Stimulated activated CD8-positive, alpha-beta memory T cell treated with anti-CD3 and anti-CD28 coated beads, Interleukin-7, amount 100 ng/mL, for 1 hour (primary cell): ENCODE results near the gene ADD3.

Source experiments
- DNase-seq, 2 donors: peaks; one replicate each; pipeline ENCODE4 v3.0.0-alpha.2; 2020; ENCODE audit warnings: low read depth in 2 of 2

The ADD3 gene

DNA sequence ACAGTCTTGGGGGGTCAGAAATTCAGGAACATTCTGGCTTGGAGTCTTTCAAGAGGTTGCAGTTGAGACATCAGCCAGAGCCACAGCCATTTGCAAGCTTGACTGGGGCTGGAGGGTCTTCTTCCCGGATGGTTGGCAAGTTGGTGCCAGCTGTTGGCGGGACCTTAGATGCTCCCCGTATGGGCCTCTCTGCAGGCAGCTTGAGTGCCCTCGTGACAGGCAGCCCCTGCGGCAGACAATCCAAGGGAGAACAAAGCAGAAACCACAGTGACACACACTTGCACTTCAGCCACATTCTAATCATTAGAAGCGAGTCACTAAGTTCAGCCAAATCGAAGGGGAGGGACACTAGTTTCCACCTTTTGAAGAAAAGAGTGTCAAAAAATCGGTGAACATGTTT lies 140.2 kb downstream of the ADD3 start:
- no peak for DNase-seq

DNA sequence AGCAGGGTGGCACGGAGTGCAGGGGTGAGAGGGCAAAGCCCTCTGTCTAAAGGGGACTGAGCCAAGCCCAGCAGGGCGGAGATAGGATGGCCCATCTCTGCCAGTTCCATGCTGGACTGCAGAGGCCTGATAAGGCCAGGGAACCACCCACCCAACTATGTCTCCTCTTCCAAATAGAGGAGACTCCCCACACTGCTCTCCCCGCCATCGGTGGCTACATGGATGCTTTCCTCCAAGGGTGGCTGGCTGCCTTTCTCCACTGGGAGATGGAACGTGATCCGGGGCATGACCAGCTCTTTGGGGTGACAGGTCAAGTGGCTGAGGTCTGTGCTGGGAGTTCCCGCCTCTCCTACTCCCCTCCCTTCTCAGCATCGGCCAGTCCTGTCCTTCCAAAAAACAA lies 141.5 kb downstream of the ADD3 start:
- DNase-seq, result no peak

DNA sequence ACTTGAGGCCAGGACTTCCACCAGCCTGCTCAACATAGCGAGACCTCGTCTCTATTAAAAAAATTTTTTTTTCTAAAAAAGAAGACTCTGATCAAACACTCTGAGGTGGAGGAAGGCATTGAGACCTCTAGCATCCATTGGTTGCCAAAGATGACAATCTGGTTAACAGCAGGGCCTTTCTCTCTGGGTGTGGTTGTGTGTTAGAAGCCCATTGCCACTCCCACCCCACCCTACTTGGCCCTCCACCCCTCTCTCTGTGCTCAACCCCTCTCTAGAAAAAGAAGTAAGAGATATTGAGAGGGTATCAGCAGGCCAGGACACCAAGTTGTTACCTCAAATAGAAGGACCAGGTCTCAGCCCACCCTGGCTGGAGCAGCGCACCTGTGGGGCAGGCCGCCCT lies 142.3 kb downstream of the ADD3 start:
- DNase-seq, result no peak

DNA sequence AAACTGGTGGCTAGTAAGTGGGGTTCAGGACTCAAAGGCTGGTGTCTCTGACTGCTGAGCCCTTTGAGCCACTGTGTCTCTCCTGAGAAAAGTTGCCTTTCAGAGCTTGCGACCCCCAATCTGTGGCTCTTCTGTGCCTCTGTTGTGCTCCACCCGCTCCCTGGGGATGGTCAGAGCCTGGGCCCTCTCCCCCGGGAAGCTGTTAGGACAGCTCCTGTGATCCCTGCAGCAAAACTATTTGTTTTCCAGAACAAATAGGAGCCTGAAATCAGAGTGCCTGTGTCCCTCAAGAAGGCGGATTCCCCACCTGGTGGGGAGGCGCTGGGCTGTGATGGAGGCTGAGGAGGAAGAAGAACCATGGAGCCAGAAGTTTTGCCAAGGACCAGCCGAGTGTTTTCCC lies 143.2 kb downstream of the ADD3 start:
- DNase-seq, result no peak

DNA sequence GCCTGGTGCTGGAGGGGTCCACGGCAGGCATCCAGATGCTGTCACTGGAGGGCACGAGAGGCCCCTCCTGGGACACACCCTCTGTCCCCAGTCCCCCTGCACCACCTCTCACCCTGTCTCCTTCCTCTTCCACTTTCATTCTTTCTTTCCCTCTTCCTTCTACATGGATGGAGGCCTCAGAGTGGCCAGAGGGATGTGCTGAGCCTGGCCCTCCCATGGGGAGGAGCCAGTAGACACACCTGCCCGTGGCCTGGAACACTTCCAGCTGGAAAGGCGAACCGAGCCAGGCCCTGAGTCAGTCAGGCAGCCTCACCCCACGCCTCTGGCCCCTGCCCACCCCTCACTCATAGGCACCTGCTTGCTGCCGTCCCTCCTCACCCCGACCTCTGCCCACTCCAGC lies 143.7 kb downstream of the ADD3 start:
- no peak for DNase-seq

DNA sequence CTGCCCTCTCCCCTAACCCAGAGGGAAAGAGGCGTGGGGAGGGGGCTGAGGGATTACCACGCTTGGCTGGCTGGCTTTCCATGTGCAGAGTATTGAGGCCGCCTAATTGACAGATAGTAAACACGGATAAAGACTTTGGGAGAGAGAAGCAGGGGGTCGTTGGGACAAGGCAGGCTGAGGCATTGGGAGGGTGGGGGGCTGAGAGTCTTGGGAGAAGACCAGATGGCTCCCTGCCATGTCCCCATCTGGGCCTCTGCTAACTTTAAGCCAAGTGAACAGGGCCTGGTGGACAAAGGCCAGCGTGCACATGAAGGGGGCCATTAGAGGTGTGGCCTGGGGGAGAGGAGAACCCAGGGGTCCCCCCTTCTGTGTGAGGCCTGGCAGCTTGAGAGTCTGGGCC lies 144.2 kb downstream of the ADD3 start:
- DNase-seq, result no peak

DNA sequence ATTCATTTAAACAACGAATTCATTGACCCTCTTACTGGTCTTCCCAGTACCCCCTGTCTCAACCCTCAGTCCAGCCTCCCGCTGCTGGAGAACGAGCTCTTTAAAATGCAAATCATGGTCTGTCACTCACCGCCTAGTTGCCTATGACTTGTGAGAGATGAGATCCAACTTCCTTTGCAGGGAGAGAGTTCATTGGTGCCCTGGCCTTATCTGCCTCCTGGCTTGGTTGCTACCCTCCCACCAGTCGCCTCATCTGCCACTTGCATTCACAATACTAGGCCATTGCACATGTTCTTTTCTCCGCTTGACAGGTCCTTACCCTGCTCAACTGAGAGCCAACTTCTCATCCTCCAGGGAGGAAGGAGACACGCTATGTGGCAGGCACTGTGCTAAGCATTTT lies 145.6 kb downstream of the ADD3 start:
- DNase-seq, result no peak

DNA sequence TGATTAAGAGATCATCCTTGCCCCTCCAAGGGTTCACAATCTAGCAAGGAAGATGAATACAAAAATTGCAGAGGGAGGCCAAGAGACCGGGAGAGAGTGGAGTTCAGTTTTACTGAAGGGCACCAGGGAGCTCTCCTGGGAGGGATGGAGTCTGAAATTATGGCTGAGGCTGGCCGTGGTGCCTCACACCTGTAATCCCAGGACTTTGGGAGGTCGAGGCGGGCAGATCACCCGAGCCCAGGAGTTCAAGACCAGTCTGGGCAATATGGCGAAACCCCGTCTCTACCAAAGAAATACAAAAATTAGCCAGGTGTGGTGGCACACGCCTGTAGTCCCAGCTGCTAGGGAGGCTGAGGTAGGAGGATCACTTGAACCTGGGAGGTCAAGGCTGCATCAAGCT lies 148.3 kb downstream of the ADD3 start:
- DNase-seq, result no peak

DNA sequence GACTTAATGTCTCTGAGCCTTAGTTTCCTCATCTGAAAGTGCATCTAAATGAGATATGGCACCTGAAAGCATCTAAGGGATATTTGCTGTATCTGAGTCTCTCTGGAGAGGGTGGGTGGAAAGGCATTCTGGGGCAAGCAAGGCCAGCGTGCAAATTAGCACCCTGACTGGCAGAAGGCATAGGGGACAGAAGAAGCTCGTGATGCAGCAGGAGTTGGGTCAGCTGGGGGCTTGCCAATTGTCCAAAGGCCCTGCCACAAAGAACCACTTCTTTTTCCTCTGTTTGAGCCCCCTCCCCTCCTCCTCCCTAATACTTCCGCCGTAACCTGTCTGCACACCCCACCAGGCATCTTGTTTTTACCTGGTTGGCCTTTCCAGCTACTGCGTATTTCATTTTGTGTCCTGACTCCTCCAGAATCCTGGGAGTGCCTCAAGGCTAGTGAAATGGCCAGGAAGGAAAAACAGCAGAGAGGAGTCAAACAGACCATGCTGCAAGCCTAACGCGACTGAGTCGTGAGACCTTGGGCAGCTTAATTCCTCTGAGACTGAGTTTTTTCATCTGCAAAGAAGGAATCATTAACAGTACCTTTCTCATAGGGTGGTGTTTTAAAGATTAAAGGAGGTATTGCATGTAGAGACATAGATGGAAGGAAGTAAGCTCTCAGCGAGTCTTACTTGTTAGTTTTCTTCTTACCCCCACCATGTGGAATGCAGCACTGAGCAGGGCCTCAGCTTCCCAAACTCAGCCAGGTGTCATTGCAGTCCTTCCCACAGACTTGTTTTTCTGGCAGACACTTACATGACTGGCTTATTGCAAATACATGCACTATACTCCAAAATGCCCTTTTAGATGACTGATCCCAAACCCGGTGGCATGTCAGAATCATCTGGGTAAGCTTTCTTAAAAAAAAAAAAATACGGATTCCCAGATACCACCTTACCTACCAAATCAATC lies 150.5 kb downstream of the ADD3 start:
- no peak for DNase-seq

DNA sequence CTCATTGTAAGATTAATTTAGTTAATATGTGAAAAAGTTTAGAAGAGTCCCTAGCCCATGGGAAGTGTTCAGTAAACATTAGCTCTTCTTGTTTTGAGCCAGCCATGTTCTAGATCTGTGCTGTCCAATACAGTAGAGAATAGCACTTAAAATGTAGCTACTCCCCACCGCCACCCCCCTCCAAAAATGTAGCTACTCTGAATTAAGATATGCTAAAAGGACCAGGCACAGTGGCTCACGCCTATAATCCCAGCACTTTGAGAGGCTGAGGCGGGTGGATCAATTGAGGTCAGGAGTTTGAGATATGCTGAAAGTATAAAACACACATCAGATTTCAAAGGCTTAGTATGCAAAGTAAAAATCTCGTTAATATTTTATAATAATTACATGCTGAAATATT lies 152.3 kb downstream of the ADD3 start:
- DNase-seq, result no peak

DNA sequence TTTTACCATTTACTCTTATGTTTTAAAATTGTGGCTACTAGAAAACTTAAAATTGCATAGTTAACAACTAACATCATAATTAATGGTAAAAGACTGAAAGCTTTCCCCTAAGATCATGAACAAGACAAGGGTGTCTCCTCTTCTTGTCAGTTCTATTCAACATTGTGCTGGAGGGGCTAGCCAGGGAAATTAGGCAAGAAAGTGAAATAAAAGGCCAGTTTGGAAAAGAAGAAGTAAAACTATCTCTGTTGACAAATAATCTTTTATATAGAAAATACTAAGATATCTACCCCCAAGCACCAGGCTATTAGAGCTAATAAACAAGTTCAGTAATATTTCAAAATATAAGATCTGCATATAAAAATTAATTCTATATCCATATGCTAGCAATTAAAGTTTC lies 152.7 kb downstream of the ADD3 start:
- DNase-seq, result no peak

DNA sequence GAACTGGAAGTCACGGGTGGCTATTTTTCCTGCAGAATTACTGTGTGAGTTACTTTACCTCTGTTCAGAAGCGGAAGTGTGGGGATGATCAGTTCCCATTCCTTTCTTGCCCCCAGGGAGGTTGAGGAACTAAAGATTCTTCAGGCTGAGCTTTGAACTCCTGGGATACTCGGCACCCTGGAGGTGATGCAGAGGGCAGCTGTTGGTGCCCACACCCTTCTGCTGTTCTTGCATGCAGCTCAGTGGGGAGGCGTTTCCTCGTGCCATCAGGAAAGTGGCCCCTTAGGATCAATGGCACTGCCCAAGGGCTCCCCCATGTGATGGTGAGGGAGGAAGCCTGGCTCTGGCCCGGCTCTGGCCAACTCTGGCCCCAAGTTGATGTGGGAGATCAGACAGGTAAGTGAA lies 155.0 kb downstream of the ADD3 start:
- DNase-seq, result no peak

DNA sequence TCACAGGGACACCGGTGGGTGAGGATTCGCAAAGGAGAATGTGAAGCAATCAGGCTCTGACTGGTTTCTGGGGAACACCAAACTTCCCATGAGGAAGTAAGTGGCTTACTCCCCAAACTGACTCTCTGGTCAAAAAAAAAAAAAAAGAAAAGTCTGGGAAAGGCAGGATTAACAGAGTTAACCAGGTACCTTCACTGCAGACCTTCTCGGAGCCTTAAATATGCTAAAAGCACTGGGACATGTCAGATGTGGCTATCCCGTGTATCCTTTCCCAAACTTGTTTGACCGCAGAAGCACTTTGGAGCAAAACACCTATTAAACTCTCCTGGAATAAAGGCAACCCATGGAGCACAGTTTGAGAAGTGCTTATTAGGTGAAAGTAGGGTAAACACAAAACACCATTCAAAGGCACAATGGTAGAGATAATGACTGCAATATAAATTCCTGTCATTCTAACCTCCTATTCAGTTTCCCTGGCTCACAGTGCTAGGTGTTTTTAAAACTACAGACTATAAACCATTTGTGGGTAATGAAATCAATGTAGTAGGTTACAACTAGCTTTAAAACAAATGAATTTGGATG lies 155.5 kb downstream of the ADD3 start:
- DNase-seq, result no peak

DNA sequence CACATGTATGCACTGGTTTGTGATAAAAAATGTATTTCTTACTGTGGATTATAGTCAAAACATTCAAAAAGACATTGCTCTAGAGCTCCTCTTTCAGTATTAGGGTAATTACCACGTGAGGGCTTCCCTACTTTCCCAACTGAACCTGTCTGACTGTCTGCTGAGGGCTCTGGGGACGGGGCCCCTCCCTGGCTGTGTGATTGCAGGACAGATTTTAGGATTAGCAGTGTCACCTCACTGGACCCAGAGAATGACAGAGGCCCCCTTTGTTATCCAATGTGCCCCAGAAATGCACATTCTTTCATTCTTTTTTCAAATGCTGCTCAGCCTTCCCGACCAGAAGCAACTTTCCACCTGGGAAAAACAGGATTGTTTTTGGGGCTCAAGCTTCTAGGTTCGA lies 156.1 kb downstream of the ADD3 start:
- no peak for DNase-seq

DNA sequence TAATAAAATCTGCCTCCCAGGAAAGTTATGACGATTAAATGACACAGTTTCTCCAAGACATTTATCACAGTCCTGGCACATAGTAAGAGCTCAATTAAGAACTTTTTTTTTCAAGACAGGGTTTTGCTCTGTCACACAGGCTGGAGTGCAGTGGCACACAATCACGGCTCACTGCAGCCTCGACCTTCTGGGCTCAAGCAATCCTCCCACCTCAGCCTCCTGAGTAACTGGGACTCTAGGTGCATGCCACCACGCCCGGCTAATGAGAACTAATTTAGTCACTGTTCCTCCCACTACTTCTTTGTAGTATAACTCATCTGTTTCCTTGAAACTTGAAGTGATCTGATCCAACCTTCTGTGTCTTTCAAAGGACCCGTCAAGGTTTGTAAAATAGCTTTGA lies 157.5 kb downstream of the ADD3 start:
- no peak for DNase-seq

DNA sequence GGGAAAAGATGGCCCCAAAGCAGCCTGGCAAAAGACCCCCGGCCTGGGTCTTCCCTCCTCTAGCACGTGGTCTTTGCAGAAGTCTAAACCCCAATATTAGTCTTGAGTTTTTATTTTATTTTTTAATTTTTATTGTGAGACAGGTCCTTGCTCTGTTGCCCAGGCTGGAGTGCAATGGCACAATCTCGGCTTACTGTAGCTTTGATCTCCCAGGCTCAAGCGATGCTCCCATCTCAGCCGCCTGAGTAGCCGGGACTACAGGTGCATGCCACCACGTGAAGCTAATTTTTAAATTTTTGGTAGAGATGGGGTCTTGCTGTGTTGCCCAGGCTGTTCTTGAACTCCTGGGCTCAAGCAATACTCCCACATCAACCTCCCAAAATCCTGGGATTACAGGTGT lies 159.4 kb downstream of the ADD3 start:
- DNase-seq, result no peak

DNA sequence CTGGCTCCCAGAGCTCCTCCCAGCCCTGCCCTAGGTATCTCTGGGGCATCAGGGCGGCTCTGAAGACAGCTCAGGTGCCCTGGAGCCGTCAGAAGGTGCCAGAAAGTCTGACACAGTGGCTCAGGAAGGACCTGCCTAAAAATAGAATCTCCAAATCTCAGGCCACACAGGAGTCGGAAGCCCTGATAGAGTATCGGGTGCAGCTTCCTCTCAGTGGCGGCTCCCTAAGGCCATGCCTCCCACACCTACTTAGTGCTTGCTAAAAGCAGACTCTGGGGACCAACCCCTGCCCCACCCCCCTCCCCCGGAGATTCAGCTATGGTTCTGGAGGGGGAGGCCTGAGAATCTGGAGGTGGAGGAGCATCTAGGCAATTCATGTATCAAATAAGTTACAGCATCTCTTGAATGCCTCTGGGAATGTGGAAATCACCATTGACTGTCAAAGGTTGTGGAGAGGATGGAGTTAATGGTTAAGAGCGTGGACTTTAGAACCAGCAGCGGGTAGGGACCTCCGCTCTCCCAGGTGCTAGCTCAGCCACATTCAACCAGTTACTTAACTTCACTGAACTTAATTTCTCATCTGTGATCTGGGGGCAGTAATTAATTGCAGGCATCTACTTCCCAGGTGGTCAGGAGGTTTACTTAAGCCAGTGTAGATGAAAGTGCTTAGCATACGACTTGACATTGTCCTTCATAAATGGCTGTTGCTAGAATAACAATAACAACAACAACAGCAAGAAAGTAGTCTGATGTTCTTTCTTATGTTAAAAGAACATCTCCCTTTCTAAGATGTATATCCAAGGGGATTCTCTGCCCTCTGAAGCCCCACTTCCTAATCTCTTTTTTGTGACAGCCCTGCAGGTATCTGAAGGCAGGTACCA lies 161.1 kb downstream of the ADD3 start:
- DNase-seq, result no peak

DNA sequence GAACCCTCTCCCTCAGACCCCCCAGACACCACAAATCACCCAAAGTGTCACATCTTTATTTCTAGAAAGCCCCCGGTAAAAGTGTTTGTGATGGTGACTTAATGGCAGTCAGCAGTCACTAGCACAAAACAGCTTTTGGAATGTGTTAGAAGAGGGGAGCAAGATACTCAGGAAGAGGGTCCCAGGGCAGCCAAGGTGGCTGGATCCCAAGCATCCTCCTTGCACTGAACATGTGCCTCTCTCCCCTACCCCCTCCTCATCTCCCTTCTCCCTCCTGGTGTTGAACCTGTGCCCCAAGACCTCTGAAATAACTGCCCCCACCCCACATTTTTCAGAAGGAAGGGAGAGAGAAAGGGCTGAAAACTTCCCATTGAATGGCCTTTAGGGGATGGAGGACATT lies 161.8 kb downstream of the ADD3 start:
- no peak for DNase-seq

DNA sequence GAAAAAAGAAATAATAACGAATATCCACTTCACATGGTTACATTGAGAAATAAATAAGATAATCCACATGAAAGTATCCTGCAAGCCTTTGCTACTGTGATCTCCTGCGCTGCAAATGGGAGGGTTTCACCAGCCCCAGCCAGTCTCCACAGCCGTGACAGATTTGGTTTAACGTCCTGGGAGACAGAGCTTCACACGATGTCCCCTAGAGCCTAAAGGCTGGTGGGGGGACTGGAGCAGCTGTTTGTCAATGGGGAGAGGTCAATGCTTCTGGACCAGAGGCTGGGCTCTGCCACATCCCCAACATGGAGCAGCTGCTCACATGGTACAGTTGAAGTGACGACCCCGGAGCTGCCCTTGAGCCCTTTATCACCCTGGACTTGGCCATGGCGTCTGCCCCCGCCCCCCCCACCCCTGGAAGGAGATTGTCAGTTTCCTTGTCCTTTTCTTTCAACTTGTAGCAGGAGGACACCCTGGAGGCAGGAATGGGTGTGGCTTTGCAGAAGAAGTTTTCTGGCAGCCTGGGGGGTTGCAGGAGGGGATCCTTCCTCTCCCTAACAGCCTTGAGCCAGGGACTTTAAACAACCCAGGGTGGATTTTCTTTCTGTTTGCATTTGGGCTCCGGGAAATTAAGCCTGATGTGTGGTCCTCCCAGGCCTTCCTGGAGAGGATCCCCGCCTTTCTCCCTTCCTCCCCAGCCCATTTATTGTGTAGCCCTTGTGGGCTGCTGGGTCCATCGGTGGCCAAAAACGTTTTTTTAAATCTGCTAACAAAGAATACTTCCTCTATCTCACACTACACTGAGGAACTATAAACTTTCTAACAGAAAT lies 162.6 kb downstream of the ADD3 start:
- no peak for DNase-seq

DNA sequence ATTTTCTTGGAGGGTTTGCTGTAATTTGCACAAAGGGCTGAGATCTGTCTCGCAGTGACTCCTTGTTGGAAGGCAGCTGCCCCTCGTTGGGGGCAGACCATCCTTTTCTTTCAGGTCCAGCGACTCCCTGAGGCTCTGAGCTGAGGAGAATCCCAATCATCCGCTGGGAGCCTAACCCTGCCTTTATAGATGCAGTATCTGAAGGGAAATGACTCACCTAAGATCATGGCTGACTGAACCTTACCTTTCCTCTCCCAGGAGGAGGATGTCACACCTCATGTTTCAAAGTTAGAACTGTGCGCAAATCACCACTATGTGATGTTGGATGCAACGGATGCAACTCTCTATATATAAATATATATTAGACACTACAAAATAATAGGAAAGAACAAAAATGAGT lies 163.2 kb downstream of the ADD3 start:
- DNase-seq, result no peak

DNA sequence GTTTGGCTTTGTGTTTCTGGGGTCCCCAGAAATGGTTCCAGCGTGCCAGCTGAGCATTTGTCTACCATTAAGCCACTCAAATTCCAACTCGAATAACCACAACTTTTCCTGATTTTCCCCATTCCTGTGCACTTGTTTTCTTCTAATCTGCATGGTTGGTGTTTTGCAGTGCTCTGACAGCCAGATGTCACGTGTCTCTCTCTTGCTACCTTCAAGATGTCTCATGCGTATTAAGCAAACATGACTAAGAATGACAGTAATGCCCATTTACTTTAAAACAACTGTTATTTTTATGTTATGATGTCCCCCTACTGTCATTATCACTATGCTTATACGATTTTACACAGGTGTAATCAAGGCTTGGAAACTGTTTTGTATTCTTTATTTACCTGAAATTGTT lies 164.4 kb downstream of the ADD3 start:
- DNase-seq, result no peak

DNA sequence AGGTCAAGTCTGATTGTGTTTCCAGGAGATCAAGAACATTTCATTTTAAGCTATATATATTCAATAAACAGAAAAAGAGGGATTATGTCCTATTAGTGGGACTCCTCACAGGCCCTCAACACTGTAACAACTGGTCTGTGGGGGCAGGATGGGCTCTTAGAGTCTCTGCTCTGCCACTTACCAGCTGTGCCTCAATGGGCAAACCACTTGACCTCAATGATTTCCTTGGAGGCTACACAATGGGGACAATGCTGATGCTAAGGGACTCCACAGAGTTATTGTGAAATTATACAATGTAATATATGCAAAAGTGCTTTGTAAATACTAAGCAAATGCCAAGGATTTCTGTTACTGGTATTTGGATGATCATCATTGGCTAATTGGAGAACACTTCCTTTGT lies 166.4 kb downstream of the ADD3 start:
- no peak for DNase-seq
